HCT116 (cell line): ENCODE results near the gene ANXA6. TPM values are rescaled to one million over a fixed set of nuclear protein-coding genes. Genes with fewer than 3 reads are reported as not detected.

ENCODE experiments used
- ATAC-seq: fragments of 200-7000 bp; cut with Tn5 transposase; 2 replicates; pipeline ENCODE4 v1.9.1; 2020; ENCODE audit warnings: mild to moderate bottlenecking, moderate library complexity
- BruUV-seq: library from RNA; stranded (reverse); fragments of 400-500 nt; replicated peaks from 2 replicates; lab custom pipeline; 2021; lab: Mats Ljungman, UMichigan
- CTCF ChIA-PET: fragments of 300-600 bp; sonication (Branson Sonifier 250); formaldehyde crosslinking; loops from one replicate; lab custom pipeline; 2021; ENCODE audit warnings: antibody characterized with exemption; lab: Charles Lee
- POLR2A ChIA-PET: fragments of 300-600, 350-600 bp; sonication (Branson Sonifier 250); formaldehyde crosslinking; loops from one replicate; lab custom pipeline; 2021; ENCODE audit warnings: antibody characterized with exemption; lab: Charles Lee
- RAD21 ChIA-PET, 2 experiments: fragments of 300-600 bp; sonication (Branson Sonifier 250); formaldehyde crosslinking; loops; one replicate each; lab custom pipeline; 2023; ENCODE audit warnings: low total read pairs in 2 of 2; ENCODE audit not compliant: uncharacterized antibody in 2 of 2, unreplicated experiment in 2 of 2, low non-redundant PET in 1 of 2; lab: Charles Lee
- DNase-seq: peaks from one replicate; pipeline ENCODE4 v3.0.0-alpha.2; 2010; ENCODE audit warnings: low read depth, low spot score
- H2AFZ ChIP-seq: fragments of 200-600 bp; shearing (Covaris generic), sonication (generic); 2 replicates; pipeline ENCODE4 v1.6.1; 2017; ENCODE audit warnings: low read depth, mixed run types, mixed read lengths, antibody characterized with exemption, low read length; ENCODE audit not compliant: poor library complexity, severe bottlenecking
- H3K27ac ChIP-seq: 2 replicates; pipeline ENCODE4 v1.5.1; 2012; ENCODE audit warnings: low read depth, low read length
- H3K27me3 ChIP-seq: fragments of 200-600 bp; sonication (generic); 2 replicates; pipeline ENCODE4 v1.6.1; 2016; ENCODE audit warnings: mixed run types, low read length, mixed read lengths; ENCODE audit not compliant: insufficient read depth
- H3K36me3 ChIP-seq, 2 experiments: fragments of 200-500 bp in 1 of 2; fragments of 200-600 bp in 1 of 2; sonication (Bioruptor generic) in 1 of 2; sonication (generic) in 1 of 2; 2 replicates each; pipeline versions ENCODE4 v1.5.1 to v1.6.1; 2014 to 2016; ENCODE audit warnings: low read length in 2 of 2, inconsistent platforms in 1 of 2, mixed read lengths in 1 of 2, mixed run types in 1 of 2; ENCODE audit not compliant: insufficient read depth in 2 of 2, control insufficient read depth in 1 of 2
- H3K4me1 ChIP-seq, 2 experiments: fragments of 200-600 bp in 1 of 2; sonication (generic) in 1 of 2; 2 replicates each; pipeline versions ENCODE4 v1.5.1 to v1.6.1; 2012 to 2017; ENCODE audit warnings: low read length in 2 of 2, inconsistent platforms in 1 of 2, mild to moderate bottlenecking in 1 of 2, mixed read lengths in 1 of 2, mixed run types in 1 of 2, moderate library complexity in 1 of 2; ENCODE audit not compliant: insufficient read depth in 2 of 2, control insufficient read depth in 1 of 2
- H3K4me2 ChIP-seq: fragments of 200-600 bp; sonication (generic); 2 replicates; pipeline ENCODE4 v1.6.1; 2017; ENCODE audit warnings: mixed run types, low read length, mixed read lengths
- H3K4me3 ChIP-seq, 2 experiments: fragments of 200-600 bp in 1 of 2; sonication (generic) in 1 of 2; replicated peaks in 1 of 2; 2 replicates each; pipeline ENCODE4 v1.5.1; 2011 to 2016; ENCODE audit warnings: low read length in 2 of 2, control low read depth in 1 of 2, low read depth in 1 of 2, mild to moderate bottlenecking in 1 of 2, mixed read lengths in 1 of 2, mixed run types in 1 of 2
- H3K79me2 ChIP-seq: fragments of 200-600 bp; sonication (generic); 2 replicates; pipeline ENCODE4 v1.6.1; 2017; ENCODE audit warnings: mild to moderate bottlenecking, mixed run types, low read length, moderate library complexity, mixed read lengths; ENCODE audit not compliant: insufficient read depth
- H3K9ac ChIP-seq: fragments of 200-600 bp; sonication (generic); 2 replicates; pipeline ENCODE4 v1.6.1; 2016; ENCODE audit warnings: low read length, mixed read lengths
- H3K9me2 ChIP-seq: fragments of 200-600 bp; sonication (generic), shearing (Covaris generic); 2 replicates; pipeline ENCODE4 v1.6.1; 2017; ENCODE audit warnings: mixed run types, mild to moderate bottlenecking, moderate library complexity; ENCODE audit not compliant: insufficient read depth
- H3K9me3 ChIP-seq, 2 experiments: fragments of 200-500 bp in 1 of 2; fragments of 200-600 bp in 1 of 2; sonication (Bioruptor generic) in 1 of 2; sonication (generic) in 1 of 2; 2 replicates each; pipeline ENCODE4 v1.6.1; 2014 to 2017; ENCODE audit warnings: low read length in 2 of 2, mixed read lengths in 2 of 2, inconsistent platforms in 1 of 2, low read depth in 1 of 2, mild to moderate bottlenecking in 1 of 2, mixed run types in 1 of 2, moderate library complexity in 1 of 2; ENCODE audit not compliant: control insufficient read depth in 1 of 2, insufficient read depth in 1 of 2
- H4K20me1 ChIP-seq: fragments of 200-600 bp; sonication (generic), shearing (Covaris generic); 2 replicates; pipeline ENCODE4 v1.6.1; 2017; ENCODE audit warnings: mixed run types, mild to moderate bottlenecking, moderate library complexity; ENCODE audit not compliant: insufficient read depth
- CBX3 ChIP-seq: IDR thresholded peaks from 2 replicates; pipeline ENCODE4 v1.6.1; 2012; ENCODE audit warnings: low read depth
- CEBPB ChIP-seq: IDR thresholded peaks from 2 replicates; pipeline ENCODE4 v1.6.1; 2012; ENCODE audit warnings: low read depth
- EGR1 ChIP-seq: IDR thresholded peaks from 2 replicates; pipeline ENCODE4 v1.6.1; 2012; ENCODE audit warnings: low read depth
- EZH2 ChIP-seq: fragments of 200-600 bp; sonication (generic); IDR thresholded peaks from 2 replicates; pipeline ENCODE4 v1.6.1; 2017; ENCODE audit warnings: antibody characterized with exemption, mixed run types
- FOSL1 ChIP-seq: IDR thresholded peaks from 2 replicates; pipeline ENCODE4 v1.6.1; 2012; ENCODE audit warnings: low read depth
- JUND ChIP-seq: IDR thresholded peaks from 2 replicates; pipeline ENCODE4 v1.6.1; 2012
- MAX ChIP-seq: IDR thresholded peaks from 2 replicates; pipeline ENCODE4 v1.6.1; 2012
- POLR2A ChIP-seq: IDR thresholded peaks from 2 replicates; pipeline ENCODE4 v1.7.0; 2011; ENCODE audit warnings: borderline replicate concordance; ENCODE audit not compliant: insufficient read depth, insufficient read length; ENCODE audit errors: extremely low read depth
- POLR2AphosphoS5 ChIP-seq: IDR thresholded peaks from 2 replicates; pipeline ENCODE4 v1.6.1; 2011; ENCODE audit warnings: mild to moderate bottlenecking, low read depth, low read length, moderate library complexity
- RAD21 ChIP-seq: IDR thresholded peaks from 2 replicates; pipeline ENCODE4 v1.6.1; 2012; ENCODE audit warnings: low read depth, mild to moderate bottlenecking
- SIN3A ChIP-seq: IDR thresholded peaks from 2 replicates; pipeline ENCODE4 v1.6.1; 2012; ENCODE audit warnings: low read depth
- SP1 ChIP-seq: IDR thresholded peaks from 2 replicates; pipeline ENCODE4 v1.6.1; 2012; ENCODE audit warnings: low read depth
- SRF ChIP-seq: IDR thresholded peaks from 2 replicates; pipeline ENCODE4 v1.6.1; 2012; ENCODE audit warnings: low read depth
- YY1 ChIP-seq: IDR thresholded peaks from 2 replicates; pipeline ENCODE4 v1.6.1; 2011; ENCODE audit warnings: low read length, low read depth, moderate library complexity, mild to moderate bottlenecking; ENCODE audit not compliant: insufficient replicate concordance; ENCODE audit errors: extremely low read depth
- ZFX ChIP-seq: fragments of 450-650 bp; IDR thresholded peaks from 2 replicates; pipeline ENCODE4 v1.6.1; 2017
- intact Hi-C: fragments of 100-400 bp; cut with micrococcal nuclease; formaldehyde crosslinking; loops from 2 replicates; pipeline ENCODE4 v1.10.0; 2022
- total RNA-seq: library from RNA; stranded (reverse); gene quantifications from one replicate; pipeline ENCODE4 v1.2.1, GENCODE V29; 2021; ENCODE audit not compliant: unreplicated experiment
- TF ChIP-seq, protein P1 (sequence below): IDR thresholded peaks from 2 replicates; pipeline ENCODE4 v1.6.1; 2011; ENCODE audit warnings: mild to moderate bottlenecking, low read length, moderate library complexity; ENCODE audit not compliant: insufficient replicate concordance; ENCODE audit errors: extremely low read depth
- TF ChIP-seq, protein P2 (sequence below): IDR thresholded peaks from 2 replicates; pipeline ENCODE4 v1.6.1; 2012; ENCODE audit warnings: low read depth
- TF ChIP-seq, protein P3 (sequence below): IDR thresholded peaks from 2 replicates; pipeline ENCODE4 v1.6.1; 2012
- TF ChIP-seq, protein P4 (sequence below), 3 experiments: fragments of 200-600 bp in 1 of 3; sonication (generic) in 1 of 3; IDR thresholded peaks in 2 of 3; conservative IDR thresholded peaks in 1 of 3; 2 replicates each; pipeline ENCODE4 v1.5.1; 2012 to 2017; ENCODE audit warnings: low read depth in 2 of 3, low read length in 2 of 3, antibody characterized with exemption in 1 of 3, borderline replicate concordance in 1 of 3, control low read depth in 1 of 3, mild to moderate bottlenecking in 1 of 3, mixed read lengths in 1 of 3, mixed run types in 1 of 3, moderate library complexity in 1 of 3; ENCODE audit not compliant: insufficient read depth in 1 of 3

ANXA6 gene
- total RNA-seq, 1 experiment from 2014 or later: 71.9 TPM

- Histone ChIP-seq H3K27me3 (no peaks in the 10 kb centered on the region), H3K27ac (no peak overlapping the region), H3K9me3 (no peaks in the 10 kb centered on the region), H3K9ac (no peak overlapping the region), H3K4me1 (no peaks in the 10 kb centered on the region), H4K20me1 (no peaks in the 10 kb centered on the region), H3K79me2 (no peaks in the 10 kb centered on the region), H3K4me2 (no peak overlapping the region), H3K36me3 (peaks cover 0 to 5% of the 10 kb centered on the region in 2 experiments; a peak in 2 of 4 replicates), H3K9me2 (no peaks in the 10 kb centered on the region), H3K4me3 (no peak overlapping the region), H2AFZ (no peak overlapping the region)
- ChIA-PET CTCF (no interaction called here), RAD21 (no interaction called here), POLR2A (interaction anchor here (0.6 kb wide), 1 partner anchor 53 kb away, joined by 3 read pairs; no protein-coding TSS in a partner anchor)
- no peak for DNase-seq
- TF ChIP-seq, protein P1, sequence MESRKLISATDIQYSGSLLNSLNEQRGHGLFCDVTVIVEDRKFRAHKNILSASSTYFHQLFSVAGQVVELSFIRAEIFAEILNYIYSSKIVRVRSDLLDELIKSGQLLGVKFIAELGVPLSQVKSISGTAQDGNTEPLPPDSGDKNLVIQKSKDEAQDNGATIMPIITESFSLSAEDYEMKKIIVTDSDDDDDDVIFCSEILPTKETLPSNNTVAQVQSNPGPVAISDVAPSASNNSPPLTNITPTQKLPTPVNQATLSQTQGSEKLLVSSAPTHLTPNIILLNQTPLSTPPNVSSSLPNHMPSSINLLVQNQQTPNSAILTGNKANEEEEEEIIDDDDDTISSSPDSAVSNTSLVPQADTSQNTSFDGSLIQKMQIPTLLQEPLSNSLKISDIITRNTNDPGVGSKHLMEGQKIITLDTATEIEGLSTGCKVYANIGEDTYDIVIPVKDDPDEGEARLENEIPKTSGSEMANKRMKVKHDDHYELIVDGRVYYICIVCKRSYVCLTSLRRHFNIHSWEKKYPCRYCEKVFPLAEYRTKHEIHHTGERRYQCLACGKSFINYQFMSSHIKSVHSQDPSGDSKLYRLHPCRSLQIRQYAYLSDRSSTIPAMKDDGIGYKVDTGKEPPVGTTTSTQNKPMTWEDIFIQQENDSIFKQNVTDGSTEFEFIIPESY: no peak
- no peak for TF ChIP-seq FOSL1
- TF ChIP-seq EGR1: no peak
- TF ChIP-seq, protein P2, sequence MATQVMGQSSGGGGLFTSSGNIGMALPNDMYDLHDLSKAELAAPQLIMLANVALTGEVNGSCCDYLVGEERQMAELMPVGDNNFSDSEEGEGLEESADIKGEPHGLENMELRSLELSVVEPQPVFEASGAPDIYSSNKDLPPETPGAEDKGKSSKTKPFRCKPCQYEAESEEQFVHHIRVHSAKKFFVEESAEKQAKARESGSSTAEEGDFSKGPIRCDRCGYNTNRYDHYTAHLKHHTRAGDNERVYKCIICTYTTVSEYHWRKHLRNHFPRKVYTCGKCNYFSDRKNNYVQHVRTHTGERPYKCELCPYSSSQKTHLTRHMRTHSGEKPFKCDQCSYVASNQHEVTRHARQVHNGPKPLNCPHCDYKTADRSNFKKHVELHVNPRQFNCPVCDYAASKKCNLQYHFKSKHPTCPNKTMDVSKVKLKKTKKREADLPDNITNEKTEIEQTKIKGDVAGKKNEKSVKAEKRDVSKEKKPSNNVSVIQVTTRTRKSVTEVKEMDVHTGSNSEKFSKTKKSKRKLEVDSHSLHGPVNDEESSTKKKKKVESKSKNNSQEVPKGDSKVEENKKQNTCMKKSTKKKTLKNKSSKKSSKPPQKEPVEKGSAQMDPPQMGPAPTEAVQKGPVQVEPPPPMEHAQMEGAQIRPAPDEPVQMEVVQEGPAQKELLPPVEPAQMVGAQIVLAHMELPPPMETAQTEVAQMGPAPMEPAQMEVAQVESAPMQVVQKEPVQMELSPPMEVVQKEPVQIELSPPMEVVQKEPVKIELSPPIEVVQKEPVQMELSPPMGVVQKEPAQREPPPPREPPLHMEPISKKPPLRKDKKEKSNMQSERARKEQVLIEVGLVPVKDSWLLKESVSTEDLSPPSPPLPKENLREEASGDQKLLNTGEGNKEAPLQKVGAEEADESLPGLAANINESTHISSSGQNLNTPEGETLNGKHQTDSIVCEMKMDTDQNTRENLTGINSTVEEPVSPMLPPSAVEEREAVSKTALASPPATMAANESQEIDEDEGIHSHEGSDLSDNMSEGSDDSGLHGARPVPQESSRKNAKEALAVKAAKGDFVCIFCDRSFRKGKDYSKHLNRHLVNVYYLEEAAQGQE: no peak
- no peak for TF ChIP-seq CBX3
- TF ChIP-seq YY1: no peak
- TF ChIP-seq SRF: no peak
- TF ChIP-seq, protein P3, sequence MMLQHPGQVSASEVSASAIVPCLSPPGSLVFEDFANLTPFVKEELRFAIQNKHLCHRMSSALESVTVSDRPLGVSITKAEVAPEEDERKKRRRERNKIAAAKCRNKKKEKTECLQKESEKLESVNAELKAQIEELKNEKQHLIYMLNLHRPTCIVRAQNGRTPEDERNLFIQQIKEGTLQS: no peak
- TF ChIP-seq MAX: no peak
- TF ChIP-seq SIN3A: no peak
- TF ChIP-seq, protein P4, sequence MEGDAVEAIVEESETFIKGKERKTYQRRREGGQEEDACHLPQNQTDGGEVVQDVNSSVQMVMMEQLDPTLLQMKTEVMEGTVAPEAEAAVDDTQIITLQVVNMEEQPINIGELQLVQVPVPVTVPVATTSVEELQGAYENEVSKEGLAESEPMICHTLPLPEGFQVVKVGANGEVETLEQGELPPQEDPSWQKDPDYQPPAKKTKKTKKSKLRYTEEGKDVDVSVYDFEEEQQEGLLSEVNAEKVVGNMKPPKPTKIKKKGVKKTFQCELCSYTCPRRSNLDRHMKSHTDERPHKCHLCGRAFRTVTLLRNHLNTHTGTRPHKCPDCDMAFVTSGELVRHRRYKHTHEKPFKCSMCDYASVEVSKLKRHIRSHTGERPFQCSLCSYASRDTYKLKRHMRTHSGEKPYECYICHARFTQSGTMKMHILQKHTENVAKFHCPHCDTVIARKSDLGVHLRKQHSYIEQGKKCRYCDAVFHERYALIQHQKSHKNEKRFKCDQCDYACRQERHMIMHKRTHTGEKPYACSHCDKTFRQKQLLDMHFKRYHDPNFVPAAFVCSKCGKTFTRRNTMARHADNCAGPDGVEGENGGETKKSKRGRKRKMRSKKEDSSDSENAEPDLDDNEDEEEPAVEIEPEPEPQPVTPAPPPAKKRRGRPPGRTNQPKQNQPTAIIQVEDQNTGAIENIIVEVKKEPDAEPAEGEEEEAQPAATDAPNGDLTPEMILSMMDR (IDR thresholded peaks at IDR 0.05 in 2 of 3, conservative IDR thresholded peaks at IDR 0.05 in 1 of 3; ENCODE audit: borderline replicate concordance in 1 of 3, insufficient read depth in 1 of 3, low read depth in 2 of 3, low read length in 2 of 3): no peak
- TF ChIP-seq POLR2AphosphoS5: no peak
- no peak for TF ChIP-seq JUND
- no peak for TF ChIP-seq SP1
- TF ChIP-seq RAD21: no peak
- no peak for TF ChIP-seq EZH2
- TF ChIP-seq CEBPB: no peak
- TF ChIP-seq ZFX: no peak
- no peak for TF ChIP-seq POLR2A
- no peak for ATAC-seq
- BruUV-seq: no TSS peak
- intact Hi-C loops: no loop called here
Observed at GRCh38 chr5:151143645-151144044, 13.9 kb downstream of the ANXA6 start.
